ENCODE results near the gene CDH18. TPM values are rescaled to one million over a fixed set of nuclear protein-coding genes. Genes with fewer than 3 reads are reported as not detected.

The CDH18 gene
- total RNA-seq, 4 donors from 2014 or later = not detected

DNA sequence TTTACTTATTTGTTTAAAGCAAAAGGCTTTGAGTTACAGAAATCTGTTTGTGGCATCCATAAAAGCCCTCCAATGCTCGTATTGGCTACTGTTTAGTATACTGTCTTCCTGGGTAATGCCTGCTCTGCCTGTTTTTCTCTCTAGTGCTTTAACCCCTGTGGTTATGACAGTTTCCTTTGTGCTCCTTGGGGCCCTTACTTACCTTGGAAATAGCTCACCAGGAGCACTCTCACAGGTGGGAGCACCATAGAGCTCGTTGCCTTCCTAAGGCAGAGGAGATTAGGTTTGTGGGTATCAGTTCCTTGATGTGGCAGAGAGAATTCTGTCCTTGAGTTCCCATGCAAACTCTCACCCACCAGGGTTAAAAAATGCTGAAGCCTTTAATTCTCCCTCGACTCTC lies 242.8 kb downstream of the CDH18 start:
- TF ChIP-seq POLR2A (IDR thresholded peaks at IDR 0.05) (no peak), EP300 (IDR thresholded peaks at IDR 0.05) (no peak), POLR2AphosphoS5 (IDR thresholded peaks at IDR 0.05) (no peak)
- TF ChIP-seq, protein P1, sequence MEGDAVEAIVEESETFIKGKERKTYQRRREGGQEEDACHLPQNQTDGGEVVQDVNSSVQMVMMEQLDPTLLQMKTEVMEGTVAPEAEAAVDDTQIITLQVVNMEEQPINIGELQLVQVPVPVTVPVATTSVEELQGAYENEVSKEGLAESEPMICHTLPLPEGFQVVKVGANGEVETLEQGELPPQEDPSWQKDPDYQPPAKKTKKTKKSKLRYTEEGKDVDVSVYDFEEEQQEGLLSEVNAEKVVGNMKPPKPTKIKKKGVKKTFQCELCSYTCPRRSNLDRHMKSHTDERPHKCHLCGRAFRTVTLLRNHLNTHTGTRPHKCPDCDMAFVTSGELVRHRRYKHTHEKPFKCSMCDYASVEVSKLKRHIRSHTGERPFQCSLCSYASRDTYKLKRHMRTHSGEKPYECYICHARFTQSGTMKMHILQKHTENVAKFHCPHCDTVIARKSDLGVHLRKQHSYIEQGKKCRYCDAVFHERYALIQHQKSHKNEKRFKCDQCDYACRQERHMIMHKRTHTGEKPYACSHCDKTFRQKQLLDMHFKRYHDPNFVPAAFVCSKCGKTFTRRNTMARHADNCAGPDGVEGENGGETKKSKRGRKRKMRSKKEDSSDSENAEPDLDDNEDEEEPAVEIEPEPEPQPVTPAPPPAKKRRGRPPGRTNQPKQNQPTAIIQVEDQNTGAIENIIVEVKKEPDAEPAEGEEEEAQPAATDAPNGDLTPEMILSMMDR (IDR thresholded peaks at IDR 0.05) = no peak
- Histone ChIP-seq H3K4me1 (no peaks in the 10 kb centered on the region), H3K27ac (no peak overlapping the region), H3K4me3 (no peak overlapping the region), H3K9me3 (no peaks in the 10 kb centered on the region), H3K27me3 (no peaks in the 10 kb centered on the region), H3K36me3 (no peaks in the 10 kb centered on the region)
- 43 to 57% methylated on average over 2 to 3 of the region's 3 CpGs for WGBS, 2 donors (ENCODE audit: low coverage in 1 of 2)
- ATAC-seq = no peak

DNA sequence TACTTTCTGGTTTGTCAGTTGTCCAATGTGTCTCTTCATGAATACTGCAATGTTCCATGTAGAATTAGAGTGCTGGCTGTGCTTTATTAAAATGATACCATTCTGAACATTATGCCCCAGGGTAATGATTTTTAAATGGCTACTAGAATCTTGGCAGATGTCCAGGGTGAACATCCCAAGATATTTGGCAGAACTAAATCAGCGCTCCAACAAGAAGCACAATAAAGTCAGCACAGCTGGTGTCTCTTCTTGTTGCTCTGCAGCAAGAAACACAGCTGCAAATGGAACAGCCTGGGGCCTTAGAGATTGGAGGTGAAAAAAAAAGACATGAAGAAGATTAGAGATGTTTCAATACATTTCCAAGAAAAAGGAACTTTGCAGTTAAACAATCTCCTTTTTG lies 248.3 kb downstream of the CDH18 start:
- Histone ChIP-seq H3K9me3 (no peaks in the 10 kb centered on the region), H3K4me1 (no peaks in the 10 kb centered on the region), H3K4me3 (no peak overlapping the region), H3K36me3 (no peaks in the 10 kb centered on the region), H3K27ac (no peak overlapping the region), H3K27me3 (no peaks in the 10 kb centered on the region)
- ATAC-seq = no peak
- WGBS, 2 donors (ENCODE audit: low coverage in 1 of 2) = 30 to 50% methylated on average over 1 of the region's 1 CpG
- no peak for TF ChIP-seq POLR2A (IDR thresholded peaks at IDR 0.05)
- TF ChIP-seq EP300 (IDR thresholded peaks at IDR 0.05) = no peak
- TF ChIP-seq POLR2AphosphoS5 (IDR thresholded peaks at IDR 0.05) = no peak
- TF ChIP-seq, protein P1 (IDR thresholded peaks at IDR 0.05) = no peak

DNA sequence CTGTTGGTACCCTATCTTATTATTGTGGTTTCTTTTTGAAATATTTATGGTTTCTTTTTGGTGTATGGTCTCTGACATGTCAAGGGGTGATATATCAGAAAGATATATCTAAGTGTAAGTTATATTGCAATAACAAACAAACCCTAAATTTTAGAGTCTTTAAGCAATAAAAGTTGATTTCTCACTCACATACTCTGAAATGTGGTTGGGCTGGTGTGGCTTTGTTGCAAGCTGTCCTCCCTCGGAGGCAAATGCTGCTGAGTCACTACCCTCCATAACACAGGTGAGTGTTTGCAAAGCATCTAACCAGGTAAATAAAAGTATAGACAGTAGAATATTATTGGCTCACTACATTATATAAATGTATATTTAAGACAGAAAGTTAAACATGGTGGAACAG lies 253.2 kb downstream of the CDH18 start:
- Histone ChIP-seq H3K36me3 (no peaks in the 10 kb centered on the region), H3K4me3 (no peak overlapping the region), H3K9me3 (no peaks in the 10 kb centered on the region), H3K27me3 (no peaks in the 10 kb centered on the region), H3K27ac (no peak overlapping the region), H3K4me1 (no peaks in the 10 kb centered on the region)
- no peak for TF ChIP-seq EP300 (IDR thresholded peaks at IDR 0.05)
- TF ChIP-seq POLR2AphosphoS5 (IDR thresholded peaks at IDR 0.05) = no peak
- TF ChIP-seq, protein P1 (IDR thresholded peaks at IDR 0.05) = no peak
- no peak for TF ChIP-seq POLR2A (IDR thresholded peaks at IDR 0.05)
- 70 to 71% methylated on average over 1 of the region's 1 CpG for WGBS, 2 donors (ENCODE audit: low coverage in 1 of 2)
- ATAC-seq = no peak

DNA sequence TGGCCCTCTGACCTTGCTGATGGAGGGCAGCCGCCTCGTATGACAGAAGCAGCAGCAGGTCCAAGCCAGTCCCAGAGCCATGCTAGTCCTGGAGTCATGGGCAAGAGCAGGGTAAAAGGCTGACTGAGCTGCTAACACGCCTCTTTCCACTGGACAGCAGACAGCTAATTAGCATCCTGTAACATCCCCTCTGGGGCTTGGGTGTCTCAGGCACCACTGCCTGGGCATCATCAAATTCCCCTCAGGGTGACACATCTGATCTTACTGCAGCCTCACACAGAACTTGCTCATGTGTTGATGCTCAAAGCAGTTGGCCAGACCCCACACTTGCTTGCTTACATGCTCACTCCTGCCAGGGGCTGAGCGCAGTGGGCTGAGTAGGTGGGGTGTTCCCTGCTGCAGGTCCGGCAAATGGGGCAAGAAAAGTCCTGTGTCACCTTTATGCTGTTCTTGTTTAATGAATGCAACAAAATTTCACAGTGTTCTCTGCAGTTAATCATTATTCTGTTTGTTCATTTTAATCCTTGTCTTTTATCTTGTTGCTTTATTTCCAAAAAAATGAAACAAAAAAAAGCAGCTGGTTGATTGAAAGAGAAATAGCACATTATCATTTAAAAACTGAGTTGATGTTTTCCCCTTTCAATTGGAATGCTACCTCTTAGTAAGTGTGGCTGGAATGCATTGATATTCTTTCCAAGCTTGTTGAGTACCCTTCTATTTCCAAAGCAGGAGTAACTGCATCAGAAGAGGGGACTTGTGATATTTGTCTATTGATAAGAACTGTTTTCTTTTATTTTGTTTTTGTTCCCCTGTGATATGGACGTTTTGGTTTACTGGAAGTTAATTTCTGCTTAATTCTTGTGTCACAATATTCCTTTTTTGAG lies 254.1 kb downstream of the CDH18 start:
- Histone ChIP-seq H3K27me3 (no peaks in the 10 kb centered on the region), H3K36me3 (no peaks in the 10 kb centered on the region)
- ATAC-seq = no peak

More for the DNA sequence above, 254.1 kb downstream of the CDH18 start:
- H3K27ac ChIP-seq = no peak overlapping the region
- TF ChIP-seq POLR2AphosphoS5 (IDR thresholded peaks at IDR 0.05) (no peak), POLR2A (IDR thresholded peaks at IDR 0.05) (no peak), EP300 (IDR thresholded peaks at IDR 0.05) (no peak)
- TF ChIP-seq, protein P1 (IDR thresholded peaks at IDR 0.05) = no peak
- no peaks in the 10 kb centered on the region for H3K9me3 ChIP-seq
- H3K4me3 ChIP-seq = no peak overlapping the region
- H3K4me1 ChIP-seq = no peaks in the 10 kb centered on the region
- WGBS, 2 donors (ENCODE audit: low coverage in 1 of 2) = 56 to 68% methylated on average over 3 of the region's 6 CpGs
